Measurements from ENCODE around the gene COQ10A.

The COQ10A gene

GRCh38 chr12:56315622-56316473 lies 49.1 kb downstream of the COQ10A start, which contains the start of gene CNPY2:
Gene CNPY2, minus strand, starts transcription at chr12:56315988. Its CDS starts 771 bp downstream, at chr12:56315217.
- peak; percentile 93 for DNase-seq (ENCODE audit: low read depth)

GRCh38 chr12:56317675-56318074 lies 50.9 kb downstream of the COQ10A start:
- no peak for DNase-seq (ENCODE audit: low read depth)

All from fibroblast of the conjunctiva (primary cell).